ENCODE measurements around the gene MEGF9. TPM values are rescaled to one million over a fixed set of nuclear protein-coding genes. Genes with fewer than 3 reads are reported as not detected.
A peak's percentile ranks its signal among the peaks of the same experiment; 100 is the strongest.

Gene MEGF9
- total and polyA plus RNA-seq, 8 donors: 1.7 to 11.0 (median 5.0) TPM

GRCh38 chr9:120702075-120702474, 12.2 kb downstream of the MEGF9 start:
- no peak overlapping the region for H3K27ac ChIP-seq
- WGBS, 2 donors: 92% methylated on average over 1 of the region's 1 CpG
- H3K4me3 ChIP-seq: no peak overlapping the region
- DNase-seq: no peak
- H3K36me3 ChIP-seq: no peaks in the 10 kb centered on the region
- TF ChIP-seq CTCF (IDR thresholded peaks at IDR 0.05): no peak
- FAIRE-seq: no peak
- peaks cover 0 to 18% (median 8%) of the 10 kb centered on the region in 3 donors for H3K4me1 ChIP-seq
- ATAC-seq: peak in 2 of 4 donors; percentile 26 to 28
- no peaks in the 10 kb centered on the region for H3K9me3 ChIP-seq
- intact Hi-C loops (cut with DNase I): loop anchor here in 1 of 3 donors (10.0 kb wide), 1 partner anchor 77 kb away; no protein-coding TSS in a partner anchor
- no peaks in the 10 kb centered on the region for H3K27me3 ChIP-seq

GRCh38 chr9:120701248-120701647, 13.0 kb downstream of the MEGF9 start:
- ATAC-seq: peak; percentile 43 to 71 (median 62)
- no peak for FAIRE-seq
- peaks cover 0 to 16% (median 8%) of the 10 kb centered on the region in 3 donors for H3K4me1 ChIP-seq
- no peak overlapping the region for H3K4me3 ChIP-seq
- no peak for DNase-seq
- H3K9me3 ChIP-seq: no peaks in the 10 kb centered on the region
- no peak for TF ChIP-seq CTCF (IDR thresholded peaks at IDR 0.05)
- H3K27ac ChIP-seq: no peak overlapping the region
- WGBS, 2 donors: 40% methylated on average over 1 of the region's 1 CpG
- intact Hi-C loops (cut with DNase I): loop anchor here in 1 of 3 donors (10.0 kb wide), 1 partner anchor 76 kb away; no protein-coding TSS in a partner anchor
- H3K27me3 ChIP-seq: no peaks in the 10 kb centered on the region
- H3K36me3 ChIP-seq: no peaks in the 10 kb centered on the region

- H3K9me3 ChIP-seq: no peaks in the 10 kb centered on the region
- no peaks in the 10 kb centered on the region for H3K27me3 ChIP-seq
- DNase-seq: no peak
- ATAC-seq: peak in 2 of 4 donors; percentile 16 to 23
- TF ChIP-seq CTCF (IDR thresholded peaks at IDR 0.05): no peak
- FAIRE-seq: no peak
- intact Hi-C loops (cut with DNase I): no loop called here
- no peaks in the 10 kb centered on the region for H3K36me3 ChIP-seq
- H3K4me1 ChIP-seq: peaks cover 2 to 22% (median 8%) of the 10 kb centered on the region in 3 donors
- no peak overlapping the region for H3K4me3 ChIP-seq
- H3K27ac ChIP-seq: no peak overlapping the region
- WGBS, 2 donors: 11 to 17% methylated on average over 2 of the region's 2 CpGs
Measured at GRCh38 chr9:120698766-120699165, 15.5 kb downstream of the MEGF9 start.

GRCh38 chr9:120697448-120697847, 16.8 kb downstream of the MEGF9 start:
- WGBS, 2 donors: 97 to 99% methylated on average over 2 of the region's 2 CpGs
- FAIRE-seq: no peak

More at GRCh38 chr9:120697448-120697847, 16.8 kb downstream of the MEGF9 start:
- ATAC-seq (no peak), DNase-seq (no peak)
- Histone ChIP-seq H3K9me3 (no peaks in the 10 kb centered on the region), H3K4me3 (no peak overlapping the region), H3K27me3 (no peaks in the 10 kb centered on the region), H3K4me1 (peaks cover 8 to 29% (median 8%) of the 10 kb centered on the region in 3 donors), H3K27ac (no peak overlapping the region), H3K36me3 (no peaks in the 10 kb centered on the region)
- no peak for TF ChIP-seq CTCF (IDR thresholded peaks at IDR 0.05)
- intact Hi-C loops (cut with DNase I): no loop called here

Data from pancreas (tissue), 10 donors.